ENCODE results near the gene OXCT1. TPM values are rescaled to one million over a fixed set of nuclear protein-coding genes. Genes with fewer than 3 reads are reported as not detected.

OXCT1 gene
- total and polyA plus RNA-seq, 2 donors (not counting 3 experiments of a cell fraction or from before 2014, with no cell fraction given) = 12.8 to 37.4 TPM

DNA sequence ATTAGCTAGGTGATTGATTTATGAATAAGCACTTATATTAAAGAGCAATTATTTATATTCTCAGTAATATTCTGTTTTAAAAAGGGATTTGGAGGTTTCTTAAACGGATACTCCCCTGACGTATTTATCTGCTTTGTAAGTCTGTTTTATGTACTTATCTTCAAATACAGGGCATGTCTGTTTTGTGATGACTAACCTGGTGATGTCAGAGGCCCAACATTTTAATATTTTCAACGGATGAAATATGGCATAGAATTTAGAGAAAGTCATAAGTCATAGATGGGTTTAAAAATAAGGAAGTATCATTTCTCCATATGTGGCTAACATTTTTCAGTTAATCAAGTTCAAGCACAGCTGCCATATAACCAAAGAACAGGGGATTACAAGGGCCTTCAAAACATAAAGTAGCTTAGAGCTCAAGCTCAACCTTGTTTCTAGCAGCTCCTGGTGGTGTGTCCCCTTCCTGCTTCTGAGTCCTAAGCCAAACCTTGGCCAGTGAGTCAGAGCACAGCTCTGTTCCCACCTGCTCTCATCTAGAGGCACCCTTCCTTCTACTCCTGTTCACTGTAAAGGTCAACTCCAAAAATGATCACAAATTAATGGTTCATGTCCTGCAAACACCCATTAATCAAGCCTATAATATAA, 131.4 kb downstream of the OXCT1 start:
- DNase-seq (ENCODE audit: low read depth, low spot score) (no peak), FAIRE-seq (no peak)
- H3K9me3 ChIP-seq (replicated peaks; ENCODE audit: control insufficient read depth, insufficient read depth, low read length) = no peaks in the 10 kb centered on the region
- no peaks in the 10 kb centered on the region for H3K9me1 ChIP-seq (replicated peaks; ENCODE audit: control insufficient read depth, extremely low read depth, insufficient read depth, low read length)
- TF ChIP-seq, protein P1, sequence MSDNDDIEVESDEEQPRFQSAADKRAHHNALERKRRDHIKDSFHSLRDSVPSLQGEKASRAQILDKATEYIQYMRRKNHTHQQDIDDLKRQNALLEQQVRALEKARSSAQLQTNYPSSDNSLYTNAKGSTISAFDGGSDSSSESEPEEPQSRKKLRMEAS (IDR thresholded peaks at IDR 0.05; ENCODE audit: insufficient read depth, insufficient read length) = no peak
- TF ChIP-seq POLR2A (IDR thresholded peaks at IDR 0.05; ENCODE audit: low read depth, low read length) (no peak), EZH2 (IDR thresholded peaks at IDR 0.05; ENCODE audit: borderline replicate concordance, low read depth, low read length, severe bottlenecking) (no peak), MYC (IDR thresholded peaks at IDR 0.05; ENCODE audit: low read depth, low read length) (no peak), JUN (IDR thresholded peaks at IDR 0.05; ENCODE audit: borderline replicate concordance, insufficient read depth, insufficient read length, low read depth) (no peak), POLR2AphosphoS5 (IDR thresholded peaks at IDR 0.05; ENCODE audit: insufficient read depth, low read depth, low read length) (no peak), FOS (IDR thresholded peaks at IDR 0.05; ENCODE audit: borderline replicate concordance, insufficient read depth, low read length) (no peak), GATA2 (IDR thresholded peaks at IDR 0.05; ENCODE audit: insufficient read depth, insufficient read length, low read depth, low read length) (no peak)
- TF ChIP-seq, protein P2, sequence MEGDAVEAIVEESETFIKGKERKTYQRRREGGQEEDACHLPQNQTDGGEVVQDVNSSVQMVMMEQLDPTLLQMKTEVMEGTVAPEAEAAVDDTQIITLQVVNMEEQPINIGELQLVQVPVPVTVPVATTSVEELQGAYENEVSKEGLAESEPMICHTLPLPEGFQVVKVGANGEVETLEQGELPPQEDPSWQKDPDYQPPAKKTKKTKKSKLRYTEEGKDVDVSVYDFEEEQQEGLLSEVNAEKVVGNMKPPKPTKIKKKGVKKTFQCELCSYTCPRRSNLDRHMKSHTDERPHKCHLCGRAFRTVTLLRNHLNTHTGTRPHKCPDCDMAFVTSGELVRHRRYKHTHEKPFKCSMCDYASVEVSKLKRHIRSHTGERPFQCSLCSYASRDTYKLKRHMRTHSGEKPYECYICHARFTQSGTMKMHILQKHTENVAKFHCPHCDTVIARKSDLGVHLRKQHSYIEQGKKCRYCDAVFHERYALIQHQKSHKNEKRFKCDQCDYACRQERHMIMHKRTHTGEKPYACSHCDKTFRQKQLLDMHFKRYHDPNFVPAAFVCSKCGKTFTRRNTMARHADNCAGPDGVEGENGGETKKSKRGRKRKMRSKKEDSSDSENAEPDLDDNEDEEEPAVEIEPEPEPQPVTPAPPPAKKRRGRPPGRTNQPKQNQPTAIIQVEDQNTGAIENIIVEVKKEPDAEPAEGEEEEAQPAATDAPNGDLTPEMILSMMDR (IDR thresholded peaks at IDR 0.05; ENCODE audit: extremely low read depth in 1 of 2, insufficient read depth in 1 of 2, low read depth in 1 of 2, low read length in 2 of 2) = no peak
- dilution Hi-C loops (cut with MboI; ENCODE audit: extremely low pct_ligation_motif_present, low sequenced_read_pairs) = no loop called here
- H3K79me2 ChIP-seq (ENCODE audit: control insufficient read depth, insufficient read depth, low read length) = no peaks in the 10 kb centered on the region
- intact Hi-C loops (cut with micrococcal nuclease) = no loop called here
- no peak overlapping the region for H3K27ac ChIP-seq (ENCODE audit: insufficient read depth, low read depth, low read length)
- no peaks in the 10 kb centered on the region for H3K27me3 ChIP-seq (ENCODE audit: control insufficient read depth in 2 of 2, insufficient read depth in 2 of 2, low read length in 2 of 2)
- ChIA-PET POLR2A (no interaction called here), CTCF (no interaction called here)
- no TSS peak for BruUV-seq (replicated peaks)
- H3K4me3 ChIP-seq (replicated peaks in 1 of 3; ENCODE audit: insufficient read depth in 1 of 3, low read depth in 1 of 3, low read length in 3 of 3) = no peak overlapping the region
- no peak overlapping the region for H2AFZ ChIP-seq (ENCODE audit: low read depth, low read length)
- no peaks in the 10 kb centered on the region for H4K20me1 ChIP-seq (replicated peaks; ENCODE audit: control insufficient read depth, extremely low read depth, insufficient read depth, low read length)
- H3K36me3 ChIP-seq (ENCODE audit: control insufficient read depth in 2 of 2, extremely low read depth in 1 of 2, insufficient read depth in 2 of 2, low read length in 2 of 2) = peaks cover 2 to 4% of the 10 kb centered on the region in 2 experiments
- no peak overlapping the region for H3K9ac ChIP-seq (replicated peaks; ENCODE audit: extremely low read depth, insufficient read depth, low read length)
- no peaks in the 10 kb centered on the region for H3K4me1 ChIP-seq (ENCODE audit: control insufficient read depth, extremely low read depth, insufficient read depth, low read length)
- H3K4me2 ChIP-seq (ENCODE audit: insufficient read depth, low read length) = no peak overlapping the region
